HG03097 (cell line): Measurements from ENCODE around the gene DDIT3.
"Not testable (repeated sequence)": the region's sequence is repeated elsewhere in the genome, so short reads cannot be mapped to it uniquely, and the experiment has no call there.

ENCODE experiments used
- ATAC-seq: cut with Tn5 transposase; IDR thresholded peaks from one replicate; pipeline ENCODE4 v1.9.1; 2021; ENCODE audit not compliant: unreplicated experiment, low FRiP score

The DDIT3 gene

DNA sequence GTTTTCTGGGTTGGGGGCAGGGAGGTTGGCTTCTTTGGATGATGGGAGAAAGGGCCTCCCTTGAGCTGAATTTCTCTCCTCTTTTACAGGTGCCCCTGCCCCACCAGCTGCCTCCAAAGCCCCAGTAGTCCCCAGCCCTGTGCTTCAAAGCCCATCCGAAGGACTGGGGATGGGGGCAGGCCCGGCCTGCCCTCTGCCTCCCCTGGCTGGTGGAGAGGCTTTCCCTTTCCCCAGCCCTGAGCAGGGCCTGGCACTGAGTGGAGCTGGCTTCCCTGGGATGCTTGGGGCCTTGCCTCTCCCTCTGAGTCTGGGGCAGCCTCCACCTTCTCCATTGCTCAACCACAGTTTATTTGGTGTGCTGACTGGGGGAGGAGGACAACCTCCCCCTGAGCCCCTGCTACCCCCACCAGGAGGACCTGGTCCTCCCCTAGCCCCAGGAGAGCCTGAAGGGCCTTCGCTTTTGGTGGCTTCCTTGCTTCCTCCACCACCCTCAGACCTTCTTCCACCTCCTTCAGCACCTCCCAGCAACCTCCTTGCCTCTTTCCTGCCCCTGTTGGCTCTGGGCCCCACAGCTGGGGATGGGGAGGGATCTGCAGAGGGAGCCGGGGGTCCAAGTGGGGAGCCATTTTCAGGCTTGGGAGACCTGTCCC, 6.3 kb upstream of the DDIT3 start:
- no peak for ATAC-seq

DNA sequence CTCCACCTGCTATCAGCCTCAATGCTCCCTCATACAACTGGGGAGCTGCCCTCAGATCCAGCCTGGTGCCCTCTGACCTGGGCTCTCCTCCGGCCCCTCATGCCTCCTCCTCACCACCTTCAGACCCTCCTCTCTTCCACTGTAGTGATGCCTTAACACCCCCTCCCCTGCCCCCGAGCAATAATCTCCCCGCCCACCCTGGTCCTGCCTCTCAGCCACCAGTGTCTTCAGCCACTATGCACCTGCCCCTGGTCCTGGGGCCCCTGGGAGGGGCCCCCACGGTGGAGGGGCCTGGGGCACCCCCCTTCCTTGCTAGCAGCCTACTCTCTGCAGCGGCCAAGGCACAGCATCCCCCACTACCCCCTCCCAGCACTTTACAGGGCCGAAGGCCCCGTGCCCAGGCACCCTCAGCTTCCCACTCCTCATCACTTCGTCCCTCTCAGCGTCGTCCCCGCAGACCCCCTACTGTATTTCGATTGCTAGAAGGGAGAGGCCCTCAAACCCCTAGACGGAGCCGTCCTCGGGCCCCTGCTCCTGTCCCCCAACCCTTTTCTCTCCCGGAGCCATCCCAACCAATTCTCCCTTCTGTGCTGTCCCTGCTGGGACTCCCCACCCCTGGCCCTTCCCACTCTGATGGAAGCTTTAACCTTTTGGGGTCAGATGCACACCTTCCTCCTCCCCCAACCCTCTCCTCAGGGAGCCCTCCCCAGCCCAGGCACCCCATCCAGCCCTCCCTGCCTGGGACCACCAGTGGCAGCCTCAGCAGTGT, 5.5 kb upstream of the DDIT3 start:
- ATAC-seq: no peak

DNA sequence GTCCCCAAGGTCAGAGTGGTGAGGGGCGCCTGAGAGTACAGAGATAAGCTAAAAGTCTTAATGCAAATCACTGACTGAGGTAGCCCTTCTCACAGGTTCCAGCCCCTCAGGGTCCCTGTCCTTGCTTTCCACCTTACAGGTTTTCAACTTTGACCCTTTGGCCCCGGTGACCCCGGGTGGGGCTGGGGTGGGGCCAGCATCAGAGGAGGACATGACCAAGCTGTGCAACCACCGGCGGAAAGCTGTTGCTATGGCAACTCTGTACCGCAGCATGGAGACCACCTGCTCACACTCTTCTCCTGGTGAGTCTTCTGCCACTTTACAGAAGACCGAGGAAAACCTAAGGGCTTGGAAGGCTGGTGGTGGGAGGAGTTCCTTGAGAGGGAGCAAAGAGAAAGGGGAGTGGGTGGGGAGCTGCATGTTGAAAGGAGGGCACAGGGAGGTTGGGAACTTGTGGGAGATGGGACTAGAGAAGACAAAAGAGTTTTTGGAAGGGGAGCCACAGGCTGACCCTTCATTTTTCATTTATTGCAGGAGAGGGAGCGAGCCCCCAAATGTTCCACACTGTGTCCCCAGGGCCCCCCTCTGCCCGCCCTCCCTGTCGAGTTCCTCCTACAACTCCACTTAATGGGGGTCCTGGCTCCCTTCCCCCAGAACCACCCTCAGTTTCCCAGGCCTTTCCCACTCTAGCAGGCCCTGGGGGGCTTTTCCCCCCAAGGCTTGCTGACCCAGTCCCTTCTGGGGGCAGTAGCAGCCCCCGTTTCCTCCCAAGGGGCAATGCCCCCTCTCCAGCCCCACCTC, 4.7 kb upstream of the DDIT3 start:
- no peak for ATAC-seq

DNA sequence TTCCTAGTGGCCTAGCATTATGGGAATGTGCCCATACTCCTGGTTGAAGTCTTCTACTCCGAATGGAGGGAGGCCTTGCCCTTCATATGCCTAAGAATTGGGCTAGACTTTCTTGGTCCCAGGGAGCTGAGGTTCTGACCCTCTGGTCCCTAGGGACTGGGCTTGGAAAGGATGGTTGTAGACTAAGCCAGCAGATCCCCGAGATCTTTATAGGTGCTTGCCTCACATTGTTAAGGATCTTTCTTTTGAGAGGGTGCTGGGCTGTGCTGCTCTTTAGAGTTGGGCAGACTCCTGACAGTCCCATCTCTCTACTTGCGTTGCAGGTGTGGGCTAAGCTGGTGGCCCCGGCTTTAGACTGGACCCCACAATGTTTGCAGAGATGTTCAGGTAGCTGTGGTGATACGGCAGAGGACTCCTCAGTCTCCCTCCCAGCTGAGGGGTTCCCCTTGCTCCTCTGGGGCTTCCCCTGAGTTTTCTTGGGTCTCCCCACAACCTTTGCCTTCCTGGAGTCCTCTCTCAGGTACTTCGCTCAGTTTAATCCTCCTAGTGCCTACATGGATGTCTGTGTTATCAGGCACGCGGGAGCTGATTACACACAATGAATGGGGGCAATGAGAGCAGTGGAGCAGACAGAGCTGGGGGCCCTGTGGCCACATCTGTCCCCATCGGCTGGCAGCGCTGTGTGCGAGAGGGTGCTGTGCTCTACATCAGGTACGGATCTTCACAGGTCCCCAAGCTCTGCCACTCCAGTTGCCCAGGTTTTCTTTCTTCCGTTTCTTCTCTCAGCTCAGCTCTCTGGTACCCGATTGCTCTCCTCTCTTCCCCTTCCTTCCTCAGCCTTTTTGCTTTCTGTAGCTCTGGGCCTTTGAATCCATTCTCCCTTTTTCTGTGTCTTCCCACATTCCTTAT, 3.6 kb upstream of the DDIT3 start:
- ATAC-seq: no peak

DNA sequence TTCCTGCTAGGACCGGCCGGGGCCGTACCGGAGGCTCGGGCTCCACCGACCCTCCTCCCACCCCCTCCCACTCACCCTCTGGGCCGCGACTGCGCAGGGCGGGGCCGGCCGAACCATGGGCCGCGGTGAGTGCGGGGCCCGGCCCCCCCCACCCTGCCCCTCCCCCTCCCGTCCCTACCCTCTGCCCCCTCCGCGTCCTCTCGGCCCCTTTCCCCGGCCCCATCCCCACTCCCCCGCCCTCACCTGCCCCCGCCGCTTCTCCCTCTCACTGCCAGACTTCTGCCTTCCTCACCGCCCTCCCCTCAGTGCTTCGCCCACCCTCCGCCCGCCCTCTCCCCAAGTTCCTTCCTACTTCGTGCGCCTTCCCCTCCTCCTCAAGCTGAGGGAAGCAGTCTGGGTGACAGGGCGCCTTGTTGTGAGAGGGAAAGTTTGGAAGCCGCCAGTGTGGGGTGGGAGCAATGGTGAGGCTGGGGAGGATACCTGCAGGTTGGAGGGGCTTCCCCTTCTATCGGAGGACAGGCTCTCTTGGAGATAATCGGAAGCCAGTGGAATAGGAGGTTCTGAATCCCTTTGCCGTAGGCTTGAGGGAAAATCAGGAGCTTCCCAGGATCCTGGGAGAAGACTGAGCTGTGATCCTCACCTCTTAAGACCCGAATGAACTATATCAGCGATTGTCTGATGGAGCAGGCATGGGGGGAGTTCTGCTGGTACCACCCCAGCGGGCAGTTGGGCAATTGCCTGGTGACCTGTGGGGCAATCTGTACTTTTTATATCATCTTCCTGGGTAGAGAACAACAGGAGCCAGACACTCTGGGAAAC, 2.8 kb upstream of the DDIT3 start:
- ATAC-seq: no peak

DNA sequence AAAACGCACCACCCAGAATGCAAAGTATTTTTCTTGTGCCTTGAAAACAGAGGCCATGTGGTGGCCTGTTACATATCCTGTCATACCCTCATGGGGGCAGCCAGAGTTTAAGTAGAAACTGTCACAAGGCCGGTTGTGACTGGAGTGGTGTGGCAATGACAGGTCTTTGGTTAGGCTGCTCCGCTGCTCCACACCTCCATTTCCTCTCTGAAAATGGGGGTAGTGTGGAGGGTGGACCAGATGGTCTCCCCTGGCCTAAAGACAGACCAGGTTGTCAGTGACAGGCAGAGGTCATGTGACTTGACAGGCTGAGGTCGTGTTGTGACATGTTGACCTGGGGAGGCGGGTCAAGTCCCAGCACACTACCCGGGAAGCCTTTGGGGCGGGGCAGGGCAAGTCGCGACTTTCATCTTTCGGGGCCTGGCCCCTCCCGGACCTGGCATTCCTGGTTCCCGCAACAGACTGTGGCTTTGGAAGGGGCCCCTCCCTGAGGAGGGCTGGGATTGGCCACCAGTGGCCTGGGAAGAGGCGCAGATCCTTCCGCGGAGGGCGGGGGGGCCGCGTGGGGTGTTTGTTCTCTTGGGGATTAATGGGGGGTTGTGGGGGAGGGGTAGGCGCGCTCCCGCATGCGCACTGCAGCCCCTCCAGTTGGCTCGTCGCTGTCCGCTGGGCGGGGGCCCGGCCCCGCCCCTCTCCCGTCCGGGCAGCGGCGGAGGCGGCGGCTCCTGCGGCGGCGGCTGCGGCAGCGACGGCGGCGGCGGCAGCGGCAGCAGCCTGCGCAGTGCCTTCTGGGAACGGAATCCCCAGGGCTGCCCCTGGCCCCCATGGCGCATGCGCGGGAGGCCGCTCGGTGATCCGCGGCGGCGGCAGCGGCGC, 1.9 kb upstream of the DDIT3 start, which contains the start of gene MBD6:
TSS of gene MBD6 (plus strand) at position 814 of the 876 bp plus-strand sequence. CDS start 1,480 bp downstream, outside the sequence.
- peak; percentile 45 for ATAC-seq

DNA sequence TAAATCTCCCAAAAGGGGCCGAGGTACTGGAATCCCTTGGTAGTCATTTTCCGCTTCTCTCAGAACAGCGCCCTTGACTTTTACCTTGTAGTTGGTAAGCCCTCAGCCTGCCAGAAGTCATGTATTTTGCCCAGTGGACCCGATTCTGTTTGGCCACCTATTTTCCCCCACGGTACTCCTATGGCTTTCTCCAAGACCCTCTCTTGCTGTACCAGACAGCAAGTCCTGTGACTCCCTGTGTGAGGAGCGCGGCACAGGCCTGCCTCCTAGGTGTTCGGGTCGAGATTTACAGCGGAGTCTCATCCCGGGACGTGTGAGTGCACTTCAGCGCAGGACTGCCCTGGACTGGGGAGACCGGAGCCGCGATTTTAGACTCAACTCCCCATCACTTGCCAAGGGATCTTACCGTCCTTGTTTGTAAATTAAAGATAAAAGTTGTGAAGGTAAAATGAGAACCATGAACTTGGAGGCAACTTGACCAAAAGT, 1.3 kb upstream of the DDIT3 start:
- ATAC-seq: no peak

DNA sequence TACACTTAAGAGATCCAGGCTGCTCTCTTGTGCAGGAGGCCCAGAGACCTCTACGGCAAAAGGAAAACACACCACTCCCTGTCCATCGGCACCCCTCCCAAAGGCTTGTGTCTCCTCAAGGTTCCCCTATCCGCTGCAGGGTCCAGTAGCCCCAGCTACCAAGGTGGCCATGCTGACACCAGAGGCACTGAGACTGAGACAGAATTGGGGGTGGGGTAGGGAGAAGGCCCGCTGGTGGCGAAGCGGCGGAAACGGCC, 590 bp downstream of the DDIT3 start:
- no peak for ATAC-seq

DNA sequence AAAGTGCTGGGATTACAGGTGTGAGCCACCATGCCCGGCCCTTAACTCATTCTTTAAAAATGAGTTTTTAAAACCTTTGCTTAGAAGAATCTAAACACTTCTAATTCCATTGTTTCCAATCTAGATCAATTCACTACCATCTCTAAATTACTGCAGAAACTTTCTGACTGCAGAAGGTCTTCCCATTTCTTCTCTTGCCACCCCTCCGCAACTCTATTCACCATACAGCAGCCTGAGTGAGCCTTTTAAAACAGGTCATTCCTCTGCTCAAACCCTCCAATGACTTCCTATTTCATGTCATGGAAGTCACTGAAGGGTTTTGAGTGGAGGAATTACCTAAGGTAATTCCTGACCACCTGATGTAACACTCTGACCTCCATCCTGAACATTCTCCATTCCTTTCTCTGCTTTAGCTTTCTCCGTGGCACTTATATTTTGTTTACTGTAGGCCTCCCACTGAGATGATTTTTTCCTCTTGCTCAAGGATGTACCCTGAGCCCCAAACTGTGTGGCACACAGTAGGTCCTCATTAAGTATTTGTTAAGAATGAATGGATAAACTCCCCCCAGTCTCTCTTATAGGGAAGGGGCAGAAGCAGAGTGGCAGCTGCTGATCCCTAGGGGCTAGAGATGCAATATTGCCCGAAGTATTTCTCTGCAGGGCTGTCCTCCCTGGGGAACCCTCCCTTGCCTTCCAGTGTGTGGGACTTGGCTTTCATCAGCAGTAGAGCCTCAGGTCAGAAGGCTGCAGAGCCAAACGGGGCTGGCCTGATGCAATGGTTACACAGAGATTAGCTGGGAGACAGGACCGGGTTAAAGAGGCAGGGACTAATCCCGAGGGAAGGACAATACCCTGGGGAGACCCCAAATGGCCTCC, 1.2 kb downstream of the DDIT3 start:
- no peak for ATAC-seq

DNA sequence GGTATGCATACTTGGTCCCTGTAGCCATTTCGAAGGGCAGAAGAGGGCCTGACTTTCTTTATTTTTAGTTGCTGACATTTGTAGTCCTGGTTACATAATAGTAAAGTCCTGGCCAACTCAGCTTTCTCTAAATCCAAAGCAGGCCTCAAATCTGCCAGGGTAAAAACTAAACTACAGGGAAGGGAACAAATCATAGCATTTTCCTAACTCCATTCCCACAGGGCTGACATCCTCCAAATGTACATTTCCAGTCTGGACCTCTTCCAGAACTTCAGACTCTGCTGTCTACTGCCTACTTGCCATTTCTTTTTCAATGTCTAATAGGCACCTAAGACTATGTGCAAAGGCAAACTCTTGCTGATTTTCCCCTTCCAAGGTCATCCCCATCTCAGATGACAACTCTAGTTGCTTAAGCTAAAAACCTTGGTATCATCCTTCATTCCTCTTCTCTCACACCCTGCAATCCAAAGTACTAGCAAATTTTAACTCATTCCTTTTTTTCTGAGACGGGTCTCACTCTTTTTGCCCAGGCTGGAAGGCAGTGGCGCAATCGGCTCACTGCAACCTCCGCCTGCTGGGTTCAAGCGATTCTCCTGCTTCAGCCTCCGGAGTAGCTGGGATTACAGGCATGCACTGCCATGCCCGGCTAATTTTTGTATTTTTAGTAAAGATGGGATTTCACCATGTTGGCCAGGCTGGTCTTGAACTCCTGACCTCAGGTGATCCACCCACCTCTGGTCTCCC, 2.0 kb downstream of the DDIT3 start:
- no peak for ATAC-seq

DNA sequence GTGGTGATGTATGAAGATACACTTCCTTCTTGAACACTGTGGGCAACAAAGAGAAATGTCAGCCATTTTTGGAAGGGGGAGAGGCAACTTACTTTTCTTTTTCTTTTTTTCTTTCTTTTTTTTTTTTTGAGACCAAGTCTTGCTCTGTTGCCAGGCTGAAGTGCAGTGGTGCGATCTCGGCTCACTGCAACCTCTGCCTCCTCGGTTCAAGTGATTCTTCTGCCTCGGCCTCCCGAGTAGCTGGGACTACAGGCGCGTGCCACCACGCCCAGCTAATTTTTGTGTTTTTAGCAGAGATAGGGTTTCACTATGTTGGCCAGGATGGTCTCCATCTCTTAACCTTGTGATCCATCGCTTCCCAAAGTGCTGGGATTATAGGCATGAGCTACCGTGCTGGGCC, 2.6 kb downstream of the DDIT3 start:
- not testable (repeated sequence) for ATAC-seq

DNA sequence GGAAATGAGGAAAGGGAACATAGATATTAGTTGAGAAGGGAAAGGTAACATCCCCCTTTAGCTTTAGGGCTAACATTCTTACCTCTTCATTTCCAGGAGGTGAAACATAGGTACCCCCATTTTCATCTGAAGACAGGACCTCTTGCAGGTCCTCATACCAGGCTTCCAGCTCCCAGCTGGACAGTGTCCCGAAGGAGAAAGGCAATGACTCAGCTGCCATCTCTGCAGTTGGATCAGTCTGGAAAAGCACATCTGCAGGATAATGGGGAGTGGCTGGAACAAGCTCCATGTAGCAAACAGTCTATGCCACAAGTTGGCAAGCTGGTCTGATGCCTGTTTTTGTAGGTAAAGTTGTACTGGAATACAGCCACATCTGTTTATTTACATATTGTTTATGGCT, 3.1 kb downstream of the DDIT3 start:
- no peak for ATAC-seq

DNA sequence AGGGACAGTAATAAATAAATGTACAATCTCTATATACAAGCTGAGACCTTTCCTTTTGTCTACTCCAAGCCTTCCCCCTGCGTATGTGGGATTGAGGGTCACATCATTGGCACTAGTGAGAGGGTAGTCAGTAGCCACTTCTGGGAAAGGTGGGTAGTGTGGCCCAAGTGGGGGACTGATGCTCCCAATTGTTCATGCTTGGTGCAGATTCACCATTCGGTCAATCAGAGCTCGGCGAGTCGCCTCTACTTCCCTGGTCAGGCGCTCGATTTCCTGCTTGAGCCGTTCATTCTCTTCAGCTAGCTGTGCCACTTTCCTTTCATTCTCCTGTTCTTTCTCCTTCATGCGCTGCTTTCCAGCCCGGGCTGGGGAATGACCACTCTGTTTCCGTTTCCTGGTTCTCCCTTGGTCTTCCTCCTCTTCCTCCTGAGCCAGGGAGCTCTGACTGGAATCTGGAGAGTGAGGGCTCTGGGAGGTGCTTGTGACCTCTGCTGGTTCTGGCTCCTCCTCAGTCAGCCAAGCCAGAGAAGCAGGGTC, 3.6 kb downstream of the DDIT3 start:
- ATAC-seq: no peak

DNA sequence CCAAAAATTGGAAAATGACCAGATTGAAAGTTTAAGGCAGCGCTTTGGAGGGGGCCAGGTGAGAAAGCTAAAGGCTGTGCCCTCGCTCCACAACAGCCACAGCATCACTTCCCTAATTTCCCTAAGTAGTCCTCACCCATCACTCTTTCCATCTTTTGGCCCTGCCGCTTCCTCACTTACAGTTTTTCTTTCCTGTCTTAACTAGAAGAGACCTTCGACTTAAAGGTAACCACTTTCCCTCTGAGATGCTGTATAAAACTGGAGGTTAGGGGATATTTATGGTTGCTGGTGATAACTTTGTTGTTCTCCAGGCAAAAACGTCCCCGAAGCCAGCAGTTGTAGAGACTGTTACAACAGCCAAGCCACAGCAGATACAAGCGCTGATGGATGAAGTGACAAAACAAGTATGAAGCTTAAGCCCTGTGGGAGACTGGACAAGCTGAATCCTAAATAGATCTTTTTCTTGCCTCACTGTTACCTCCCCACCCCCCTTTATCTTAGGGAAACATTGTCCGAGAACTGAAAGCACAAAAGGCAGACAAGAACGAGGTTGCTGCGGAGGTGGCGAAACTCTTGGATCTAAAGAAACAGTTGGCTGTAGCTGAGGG, 4.3 kb downstream of the DDIT3 start:
- no peak for ATAC-seq

DNA sequence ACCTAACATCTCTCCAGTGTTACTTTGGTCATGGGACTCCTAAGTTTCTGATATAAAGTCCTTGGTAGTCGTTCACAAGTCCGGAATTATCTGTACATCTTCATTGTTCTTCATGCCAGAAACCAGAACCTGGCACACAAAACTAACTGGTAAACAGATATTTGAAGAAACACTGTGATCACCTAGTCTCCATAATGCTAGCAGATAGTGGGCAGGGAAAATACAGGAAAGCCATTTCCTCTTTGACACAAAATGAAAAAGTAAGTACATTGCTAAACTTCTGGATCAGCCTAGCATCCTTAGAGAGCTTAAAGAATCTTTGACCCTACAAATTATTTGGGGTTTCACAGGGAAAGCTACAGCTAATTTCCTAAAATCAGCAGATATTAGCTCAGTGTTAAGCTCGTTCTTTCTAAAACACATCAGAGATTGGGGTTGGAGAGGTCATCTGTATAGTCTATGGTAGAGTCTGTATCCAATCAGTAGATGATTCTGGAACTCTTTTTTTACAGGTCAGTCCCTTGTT, 4.8 kb downstream of the DDIT3 start:
- no peak for ATAC-seq

DNA sequence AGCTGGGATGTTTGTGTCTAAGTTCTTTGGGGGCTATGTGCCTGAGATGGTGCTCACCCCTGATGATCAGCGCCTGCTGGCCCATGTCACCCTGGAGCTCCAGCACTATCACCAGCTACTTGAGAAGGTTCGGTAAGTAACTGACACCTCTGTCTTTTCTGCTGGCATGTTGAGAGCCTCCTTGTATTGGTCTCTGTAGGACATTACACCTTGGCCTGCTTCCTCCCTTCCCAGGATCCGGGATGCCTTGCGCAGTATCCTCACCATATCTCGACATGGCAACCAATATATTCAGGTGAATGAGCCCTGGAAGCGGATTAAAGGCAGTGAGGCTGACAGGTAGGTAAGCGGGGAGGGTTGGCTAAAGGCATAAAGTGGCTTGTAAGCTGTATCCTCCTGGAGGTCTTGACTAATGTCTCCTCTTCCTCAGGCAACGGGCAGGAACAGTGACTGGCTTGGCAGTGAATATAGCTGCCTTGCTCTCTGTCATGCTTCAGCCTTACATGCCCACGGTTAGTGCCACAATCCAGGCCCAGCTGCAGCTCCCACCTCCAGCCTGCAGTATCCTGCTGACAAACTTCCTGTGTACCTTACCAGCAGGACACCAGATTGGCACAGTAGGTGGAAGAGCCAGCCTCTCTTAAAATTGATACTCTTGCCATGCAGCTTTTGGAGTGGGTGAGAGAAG, 5.5 kb downstream of the DDIT3 start:
- no peak for ATAC-seq
